T47D (cell line): ENCODE data around the gene CTTNBP2.
"Not testable (repeated sequence)": the region's sequence is repeated elsewhere in the genome, so short reads cannot be mapped to it uniquely, and the experiment has no call there.

ENCODE experiments used
- DNase-seq, 2 experiments: peaks; one replicate each; pipeline versions ENCODE4 v3.0.0 to v3.0.0-alpha.2; 2011 to 2012; ENCODE audit warnings: low read depth in 1 of 2, low spot score in 1 of 2
- JUND ChIP-seq: IDR thresholded peaks from 2 replicates; pipeline ENCODE4 v1.6.1; 2012; ENCODE audit warnings: low read depth
- in situ Hi-C: cut with HindIII; loops from 2 replicates; pipeline ENCODE4 v1.10.0; 2016; ENCODE audit warnings: low sequenced_read_pairs, low pct_unique_long_range_greater_than_20kb

The CTTNBP2 gene

GRCh38 chr7:117724898-117725297, 148.3 kb downstream of the CTTNBP2 start:
- no peak for TF ChIP-seq JUND
- in situ Hi-C loops: no loop called here
- no peak for DNase-seq

GRCh38 chr7:117719377-117719776, 153.9 kb downstream of the CTTNBP2 start:
- in situ Hi-C loops: no loop called here
- DNase-seq: no peak
- TF ChIP-seq JUND: no peak

GRCh38 chr7:117718116-117718835, 155.0 kb downstream of the CTTNBP2 start:
- in situ Hi-C loops: no loop called here
- no peak for TF ChIP-seq JUND
- no peak for DNase-seq

GRCh38 chr7:117717357-117717756, 155.9 kb downstream of the CTTNBP2 start:
- TF ChIP-seq JUND: no peak
- no peak for DNase-seq
- in situ Hi-C loops: no loop called here

- TF ChIP-seq JUND: no peak
- in situ Hi-C loops: no loop called here
- no peak for DNase-seq
Measured at GRCh38 chr7:117716707-117717299, 156.4 kb downstream of the CTTNBP2 start.

GRCh38 chr7:117715784-117716445, 157.3 kb downstream of the CTTNBP2 start:
- in situ Hi-C loops: no loop called here
- DNase-seq: peak; percentile 36 to 69

GRCh38 chr7:117711556-117711955, 161.7 kb downstream of the CTTNBP2 start:
- no peak for DNase-seq
- no peak for TF ChIP-seq JUND
- in situ Hi-C loops: no loop called here

More at GRCh38 chr7:117715784-117716445, 157.3 kb downstream of the CTTNBP2 start:
- TF ChIP-seq JUND: no peak

GRCh38 chr7:117708173-117708572, 165.1 kb downstream of the CTTNBP2 start:
- in situ Hi-C loops, DNase-seq: not testable (repeated sequence)

- no peak for TF ChIP-seq JUND
- no peak for DNase-seq
- in situ Hi-C loops: no loop called here
Measured at GRCh38 chr7:117707080-117707479, 166.2 kb downstream of the CTTNBP2 start.

- no peak for TF ChIP-seq JUND
- in situ Hi-C loops: no loop called here
- no peak for DNase-seq
Measured at GRCh38 chr7:117706210-117706609, 167.0 kb downstream of the CTTNBP2 start.

- no peak for TF ChIP-seq JUND
- no peak for DNase-seq
- in situ Hi-C loops: no loop called here
Measured at GRCh38 chr7:117705630-117706029, 167.6 kb downstream of the CTTNBP2 start.

GRCh38 chr7:117704063-117704462, 169.2 kb downstream of the CTTNBP2 start:
- TF ChIP-seq JUND: no peak
- in situ Hi-C loops: no loop called here
- no peak for DNase-seq

- in situ Hi-C loops: no loop called here
- TF ChIP-seq JUND: no peak
- no peak for DNase-seq
Measured at GRCh38 chr7:117698018-117698417, 175.2 kb downstream of the CTTNBP2 start.

GRCh38 chr7:117692338-117692737, 180.9 kb downstream of the CTTNBP2 start:
- no peak for TF ChIP-seq JUND
- in situ Hi-C loops: no loop called here

More at GRCh38 chr7:117692338-117692737, 180.9 kb downstream of the CTTNBP2 start:
- DNase-seq: no peak
